GM18868 (cell line): ENCODE data around the gene MRPL3.

ENCODE experiments used
- ATAC-seq: cut with Tn5 transposase; IDR thresholded peaks from one replicate; pipeline ENCODE4 v1.9.1; 2021; ENCODE audit warnings: mild to moderate bottlenecking, moderate library complexity; ENCODE audit not compliant: unreplicated experiment

Gene MRPL3

GRCh38 chr3:131421301-131421700 is 81.5 kb downstream of the MRPL3 start:
- ATAC-seq: no peak

- no peak for ATAC-seq
These were observed 85.0 kb downstream of the MRPL3 start for GRCh38 chr3:131417751-131418150.
